ENCODE measurements around the gene MIDN. TPM values are rescaled to one million over a fixed set of nuclear protein-coding genes. Genes with fewer than 3 reads are reported as not detected.

The MIDN gene
- total RNA-seq, 1 donor from 2014 or later, result 204 TPM

DNA sequence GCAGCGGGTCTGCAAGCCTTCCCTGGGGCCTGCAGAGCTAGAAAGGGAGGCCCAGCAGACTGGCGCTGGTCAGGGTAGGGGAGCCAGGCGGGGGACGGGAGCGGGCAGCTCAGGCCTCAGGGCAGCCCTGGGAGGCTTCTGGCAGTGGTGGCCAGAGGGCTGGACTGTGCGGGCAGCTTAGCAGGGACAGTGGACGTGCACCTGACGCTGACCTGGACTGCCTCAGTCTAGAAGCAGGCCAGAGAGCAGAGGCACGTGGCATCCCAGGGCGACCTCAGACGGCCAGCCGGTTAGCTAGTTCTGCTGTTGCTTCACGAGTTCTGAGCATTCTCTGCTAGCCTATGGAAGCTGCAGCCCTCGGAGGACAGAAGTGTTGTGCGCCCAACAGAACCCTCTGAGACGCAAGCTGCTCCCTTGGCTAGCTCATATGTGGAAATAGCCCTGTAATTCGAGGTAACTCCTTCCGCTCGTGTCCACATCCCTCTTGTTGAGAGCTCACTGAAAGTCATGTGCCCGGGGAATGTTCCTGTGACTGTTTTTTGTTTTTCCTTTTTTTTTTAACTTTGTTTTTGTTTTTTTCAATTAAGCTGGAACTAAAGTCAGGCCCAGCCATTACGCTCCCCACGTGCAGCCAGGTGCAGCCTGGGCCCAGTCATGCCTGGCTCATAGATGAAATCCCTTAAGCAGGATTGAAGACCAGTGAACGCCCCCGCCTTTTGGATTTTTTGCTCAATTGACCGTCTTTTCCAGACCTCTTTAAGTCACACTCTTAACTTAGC, 25.1 kb downstream of the MIDN start:
- TF ChIP-seq, protein P1, sequence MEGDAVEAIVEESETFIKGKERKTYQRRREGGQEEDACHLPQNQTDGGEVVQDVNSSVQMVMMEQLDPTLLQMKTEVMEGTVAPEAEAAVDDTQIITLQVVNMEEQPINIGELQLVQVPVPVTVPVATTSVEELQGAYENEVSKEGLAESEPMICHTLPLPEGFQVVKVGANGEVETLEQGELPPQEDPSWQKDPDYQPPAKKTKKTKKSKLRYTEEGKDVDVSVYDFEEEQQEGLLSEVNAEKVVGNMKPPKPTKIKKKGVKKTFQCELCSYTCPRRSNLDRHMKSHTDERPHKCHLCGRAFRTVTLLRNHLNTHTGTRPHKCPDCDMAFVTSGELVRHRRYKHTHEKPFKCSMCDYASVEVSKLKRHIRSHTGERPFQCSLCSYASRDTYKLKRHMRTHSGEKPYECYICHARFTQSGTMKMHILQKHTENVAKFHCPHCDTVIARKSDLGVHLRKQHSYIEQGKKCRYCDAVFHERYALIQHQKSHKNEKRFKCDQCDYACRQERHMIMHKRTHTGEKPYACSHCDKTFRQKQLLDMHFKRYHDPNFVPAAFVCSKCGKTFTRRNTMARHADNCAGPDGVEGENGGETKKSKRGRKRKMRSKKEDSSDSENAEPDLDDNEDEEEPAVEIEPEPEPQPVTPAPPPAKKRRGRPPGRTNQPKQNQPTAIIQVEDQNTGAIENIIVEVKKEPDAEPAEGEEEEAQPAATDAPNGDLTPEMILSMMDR (IDR thresholded peaks at IDR 0.05; ENCODE audit: unreplicated experiment), result no peak
- H3K27me3 Mint-ChIP-seq (ENCODE audit: unreplicated experiment), result peaks cover 20% of the 10 kb centered on the region
- H3K9me3 Mint-ChIP-seq (ENCODE audit: unreplicated experiment), result no peaks in the 10 kb centered on the region
- H3K36me3 Mint-ChIP-seq (ENCODE audit: low read depth, unreplicated experiment), result peaks cover 30% of the 10 kb centered on the region
- peaks cover 31% of the 10 kb centered on the region for H3K4me1 Mint-ChIP-seq (ENCODE audit: unreplicated experiment)
- peak overlapping the region; percentile 58 for H3K27ac Mint-ChIP-seq (ENCODE audit: unreplicated experiment)
- no peak for DNase-seq (ENCODE audit: low spot score)
- H3K4me3 Mint-ChIP-seq (ENCODE audit: unreplicated experiment), result peak overlapping the region; percentile 83

DNA sequence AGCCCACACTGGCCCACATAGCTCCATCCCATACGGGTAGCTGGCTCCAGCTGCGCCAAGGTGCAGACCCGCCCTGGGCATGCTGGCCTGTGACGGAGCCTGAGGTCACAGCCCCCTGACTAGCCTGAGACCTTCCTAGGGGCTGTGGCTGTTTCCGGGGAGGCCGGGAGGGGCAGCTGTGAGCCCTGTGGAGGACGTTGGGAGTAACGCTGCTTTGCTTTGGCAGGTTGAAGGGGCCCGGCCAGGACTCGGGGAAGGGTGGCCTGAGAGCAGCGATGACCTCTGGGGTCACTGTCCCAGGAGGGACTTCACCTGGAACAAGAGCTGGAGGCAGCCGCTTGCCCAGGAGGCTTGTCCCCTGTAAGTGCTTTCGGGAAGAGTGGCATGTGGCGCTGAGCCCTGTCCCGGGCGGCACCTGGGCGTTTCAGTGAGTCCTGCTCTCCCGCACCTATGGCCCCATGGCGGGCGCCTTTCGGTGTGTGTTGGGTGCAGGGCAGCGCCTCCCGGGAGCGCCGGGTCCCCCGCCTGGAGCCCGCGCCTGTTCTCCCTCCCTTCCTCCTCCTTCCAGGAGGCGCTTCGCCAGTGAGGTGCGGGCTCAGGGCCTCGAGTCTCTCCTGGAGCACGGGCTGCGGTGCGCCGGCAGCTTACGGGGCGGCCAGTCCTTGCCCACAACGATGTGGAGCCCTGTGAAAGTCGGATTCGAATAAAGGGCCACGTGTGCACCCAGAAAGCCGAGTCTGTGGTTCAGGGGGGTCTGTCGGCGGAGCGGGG, 25.9 kb downstream of the MIDN start:
- no peaks in the 10 kb centered on the region for H3K9me3 Mint-ChIP-seq (ENCODE audit: unreplicated experiment)
- TF ChIP-seq, protein P1 (IDR thresholded peaks at IDR 0.05; ENCODE audit: unreplicated experiment), result no peak

DNA sequence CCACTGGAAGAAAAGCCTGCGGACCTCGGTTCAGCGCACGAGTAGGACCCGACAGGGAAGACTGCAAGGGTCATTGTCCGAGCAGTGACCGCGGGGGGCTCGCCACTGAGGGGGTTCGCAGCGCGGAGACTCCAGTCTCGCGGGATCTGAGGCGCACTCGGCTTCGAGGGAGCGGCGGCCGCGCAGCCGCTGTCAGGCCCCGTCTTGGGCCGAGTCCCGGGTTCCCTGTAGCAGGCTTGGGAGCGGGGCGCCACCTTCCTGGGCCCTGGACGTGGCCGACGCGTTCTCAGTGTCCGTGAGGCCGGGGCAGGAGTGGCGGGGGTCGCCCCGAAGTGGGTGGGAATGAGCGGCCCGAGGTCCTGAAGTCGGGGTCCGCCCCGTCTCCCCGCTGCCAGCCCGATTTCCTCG, 26.5 kb downstream of the MIDN start:
- Mint-ChIP-seq H3K4me3 (ENCODE audit: unreplicated experiment) (peak overlapping the region; percentile 79), H3K27ac (ENCODE audit: unreplicated experiment) (no peak overlapping the region), H3K4me1 (ENCODE audit: unreplicated experiment) (peaks cover 27% of the 10 kb centered on the region), H3K9me3 (ENCODE audit: unreplicated experiment) (no peaks in the 10 kb centered on the region), H3K36me3 (ENCODE audit: low read depth, unreplicated experiment) (peaks cover 30% of the 10 kb centered on the region), H3K27me3 (ENCODE audit: unreplicated experiment) (peaks cover 17% of the 10 kb centered on the region)
- TF ChIP-seq, protein P1 (IDR thresholded peaks at IDR 0.05; ENCODE audit: unreplicated experiment), result no peak
- DNase-seq (ENCODE audit: low spot score), result no peak

More for the DNA sequence above, 25.9 kb downstream of the MIDN start:
- Mint-ChIP-seq H3K27me3 (ENCODE audit: unreplicated experiment) (peaks cover 16% of the 10 kb centered on the region), H3K4me1 (ENCODE audit: unreplicated experiment) (peaks cover 27% of the 10 kb centered on the region), H3K27ac (ENCODE audit: unreplicated experiment) (peak overlapping the region; percentile 58), H3K36me3 (ENCODE audit: low read depth, unreplicated experiment) (peaks cover 30% of the 10 kb centered on the region), H3K4me3 (ENCODE audit: unreplicated experiment) (peak overlapping the region; percentile 83)
- DNase-seq (ENCODE audit: low spot score), result no peak

DNA sequence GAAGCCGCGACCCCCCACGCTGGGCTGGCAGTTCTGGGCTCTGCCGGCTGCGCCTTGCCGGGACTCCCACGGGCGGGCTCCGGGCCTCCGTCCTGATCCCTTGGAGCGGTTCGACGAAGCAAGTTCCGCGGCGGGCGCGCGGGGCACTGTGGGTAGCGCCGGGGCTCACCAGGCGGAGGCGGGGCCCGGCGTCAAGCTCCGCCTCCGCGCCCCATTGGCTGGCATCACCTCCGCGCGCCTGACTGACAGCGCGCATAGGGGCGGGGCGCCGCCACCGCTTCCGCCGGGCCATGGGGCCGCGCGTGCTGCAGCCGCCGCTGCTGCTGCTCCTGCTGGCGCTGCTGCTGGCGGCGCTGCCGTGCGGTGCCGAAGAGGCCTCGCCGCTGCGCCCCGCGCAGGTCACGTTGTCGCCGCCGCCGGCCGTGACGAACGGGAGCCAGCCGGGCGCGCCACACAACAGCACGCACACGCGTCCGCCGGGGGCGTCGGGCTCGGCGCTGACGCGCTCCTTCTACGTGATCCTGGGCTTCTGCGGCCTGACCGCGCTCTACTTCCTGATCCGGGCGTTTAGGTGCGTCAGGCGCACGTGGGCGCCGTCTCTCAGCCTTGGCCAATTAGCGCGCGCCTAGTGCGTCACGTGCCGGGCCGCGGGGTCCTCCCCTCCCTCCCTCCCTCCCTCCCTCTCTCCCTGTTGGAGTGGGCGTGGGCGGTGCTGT, 27.0 kb downstream of the MIDN start, which contains the start of gene FAM174C:
Gene FAM174C, plus strand, starts transcription at position 271 of the 716 bp plus-strand sequence. Its CDS starts 20 bp downstream, at position 291.
- peaks cover 30% of the 10 kb centered on the region for H3K36me3 Mint-ChIP-seq (ENCODE audit: low read depth, unreplicated experiment)
- TF ChIP-seq, protein P1 (IDR thresholded peaks at IDR 0.05; ENCODE audit: unreplicated experiment), result no peak

More for the DNA sequence above, 27.0 kb downstream of the MIDN start, which contains the start of gene FAM174C:
- DNase-seq (ENCODE audit: low spot score), result peak; percentile 94
- H3K4me1 Mint-ChIP-seq (ENCODE audit: unreplicated experiment), result peaks cover 24% of the 10 kb centered on the region
- H3K27me3 Mint-ChIP-seq (ENCODE audit: unreplicated experiment), result peaks cover 18% of the 10 kb centered on the region
- H3K27ac Mint-ChIP-seq (ENCODE audit: unreplicated experiment), result peak within 1 kb of the TSS; percentile 57
- no peaks in the 10 kb centered on the region for H3K9me3 Mint-ChIP-seq (ENCODE audit: unreplicated experiment)
- H3K4me3 Mint-ChIP-seq (ENCODE audit: unreplicated experiment), result peak within 1 kb of the TSS; percentile 80
